ENCODE measurements around the gene TBC1D8.

- TF ChIP-seq, protein P1, sequence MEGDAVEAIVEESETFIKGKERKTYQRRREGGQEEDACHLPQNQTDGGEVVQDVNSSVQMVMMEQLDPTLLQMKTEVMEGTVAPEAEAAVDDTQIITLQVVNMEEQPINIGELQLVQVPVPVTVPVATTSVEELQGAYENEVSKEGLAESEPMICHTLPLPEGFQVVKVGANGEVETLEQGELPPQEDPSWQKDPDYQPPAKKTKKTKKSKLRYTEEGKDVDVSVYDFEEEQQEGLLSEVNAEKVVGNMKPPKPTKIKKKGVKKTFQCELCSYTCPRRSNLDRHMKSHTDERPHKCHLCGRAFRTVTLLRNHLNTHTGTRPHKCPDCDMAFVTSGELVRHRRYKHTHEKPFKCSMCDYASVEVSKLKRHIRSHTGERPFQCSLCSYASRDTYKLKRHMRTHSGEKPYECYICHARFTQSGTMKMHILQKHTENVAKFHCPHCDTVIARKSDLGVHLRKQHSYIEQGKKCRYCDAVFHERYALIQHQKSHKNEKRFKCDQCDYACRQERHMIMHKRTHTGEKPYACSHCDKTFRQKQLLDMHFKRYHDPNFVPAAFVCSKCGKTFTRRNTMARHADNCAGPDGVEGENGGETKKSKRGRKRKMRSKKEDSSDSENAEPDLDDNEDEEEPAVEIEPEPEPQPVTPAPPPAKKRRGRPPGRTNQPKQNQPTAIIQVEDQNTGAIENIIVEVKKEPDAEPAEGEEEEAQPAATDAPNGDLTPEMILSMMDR (IDR thresholded peaks at IDR 0.05): no peak
- TF ChIP-seq EZH2 (IDR thresholded peaks at IDR 0.05; ENCODE audit: borderline replicate concordance, insufficient read depth, low read depth, low read length, poor library complexity, severe bottlenecking): no peak
Observed at GRCh38 chr2:100968146-100969145, 182.7 kb downstream of the TBC1D8 start.

Measured in B cell (primary cell).